Astrocyte of the spinal cord (primary cell): ENCODE measurements around the gene TMEM175.
A peak's percentile ranks its signal among the peaks of the same experiment; 100 is the strongest.

Experiments
- DNase-seq: peaks from one replicate; pipeline ENCODE4 v3.0.0; 2011; ENCODE audit warnings: low read depth, low spot score
- H3K4me3 ChIP-seq: 2 replicates; pipeline ENCODE4 v1.5.1; 2011; ENCODE audit warnings: low read depth, mild to moderate bottlenecking, low read length, moderate library complexity
- in situ Hi-C: cut with HindIII; loops from 2 replicates; pipeline ENCODE4 v1.10.0; 2017; ENCODE audit warnings: low sequenced_read_pairs
- TF ChIP-seq, protein P1 (sequence below): IDR thresholded peaks from 2 replicates; pipeline ENCODE4 v1.5.1; 2012; ENCODE audit warnings: low read depth, mild to moderate bottlenecking, low read length, inconsistent platforms

TMEM175 gene, protein sequence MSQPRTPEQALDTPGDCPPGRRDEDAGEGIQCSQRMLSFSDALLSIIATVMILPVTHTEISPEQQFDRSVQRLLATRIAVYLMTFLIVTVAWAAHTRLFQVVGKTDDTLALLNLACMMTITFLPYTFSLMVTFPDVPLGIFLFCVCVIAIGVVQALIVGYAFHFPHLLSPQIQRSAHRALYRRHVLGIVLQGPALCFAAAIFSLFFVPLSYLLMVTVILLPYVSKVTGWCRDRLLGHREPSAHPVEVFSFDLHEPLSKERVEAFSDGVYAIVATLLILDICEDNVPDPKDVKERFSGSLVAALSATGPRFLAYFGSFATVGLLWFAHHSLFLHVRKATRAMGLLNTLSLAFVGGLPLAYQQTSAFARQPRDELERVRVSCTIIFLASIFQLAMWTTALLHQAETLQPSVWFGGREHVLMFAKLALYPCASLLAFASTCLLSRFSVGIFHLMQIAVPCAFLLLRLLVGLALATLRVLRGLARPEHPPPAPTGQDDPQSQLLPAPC

DNA sequence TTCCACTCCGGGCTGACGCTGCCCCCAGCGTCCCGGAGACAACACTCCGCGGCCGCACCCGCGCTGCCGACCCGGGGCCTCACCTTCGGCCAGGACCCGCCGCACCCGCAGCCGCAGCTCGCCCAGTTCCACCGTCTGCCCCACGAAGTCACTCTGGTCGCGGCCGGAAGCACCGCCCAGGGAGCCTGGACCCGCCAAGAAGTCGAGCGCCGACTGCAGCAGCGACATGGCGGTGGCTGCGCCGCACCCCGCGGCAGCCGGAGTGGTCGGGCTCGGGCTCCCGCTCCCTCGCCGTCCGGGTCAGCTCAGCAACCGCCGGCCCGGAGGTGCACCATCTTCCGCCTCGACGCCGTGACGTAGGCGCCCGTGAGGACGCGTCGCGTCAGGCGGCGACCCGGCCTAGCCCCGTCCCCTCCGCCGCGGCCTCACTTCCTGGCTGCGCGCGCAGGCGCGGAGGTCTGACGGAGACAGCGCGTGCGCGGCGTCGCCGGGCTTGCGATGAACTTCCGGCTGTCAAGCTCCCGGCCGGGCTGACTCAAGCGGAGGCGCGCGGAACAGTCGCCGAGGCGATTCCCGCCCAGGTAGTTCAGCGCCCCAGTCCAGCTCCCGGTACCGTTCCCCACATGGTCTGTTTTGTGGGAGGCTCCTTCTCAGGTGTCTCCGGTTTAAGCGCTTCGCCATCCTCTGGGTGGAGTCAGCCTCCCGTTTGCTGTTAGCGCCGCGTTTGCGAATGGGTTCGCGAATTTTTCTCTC lies at the start of gene TMEM175, which contains the start of gene GAK:
Gene TMEM175, plus strand, starts transcription at position 501 of the 753 bp plus-strand sequence. CDS start 15,280 bp downstream, outside the sequence.
Gene GAK, minus strand, starts transcription at position 357 of the 753 bp plus-strand sequence. Its CDS starts 129 bp downstream, at position 228.
- TF ChIP-seq, protein P1, sequence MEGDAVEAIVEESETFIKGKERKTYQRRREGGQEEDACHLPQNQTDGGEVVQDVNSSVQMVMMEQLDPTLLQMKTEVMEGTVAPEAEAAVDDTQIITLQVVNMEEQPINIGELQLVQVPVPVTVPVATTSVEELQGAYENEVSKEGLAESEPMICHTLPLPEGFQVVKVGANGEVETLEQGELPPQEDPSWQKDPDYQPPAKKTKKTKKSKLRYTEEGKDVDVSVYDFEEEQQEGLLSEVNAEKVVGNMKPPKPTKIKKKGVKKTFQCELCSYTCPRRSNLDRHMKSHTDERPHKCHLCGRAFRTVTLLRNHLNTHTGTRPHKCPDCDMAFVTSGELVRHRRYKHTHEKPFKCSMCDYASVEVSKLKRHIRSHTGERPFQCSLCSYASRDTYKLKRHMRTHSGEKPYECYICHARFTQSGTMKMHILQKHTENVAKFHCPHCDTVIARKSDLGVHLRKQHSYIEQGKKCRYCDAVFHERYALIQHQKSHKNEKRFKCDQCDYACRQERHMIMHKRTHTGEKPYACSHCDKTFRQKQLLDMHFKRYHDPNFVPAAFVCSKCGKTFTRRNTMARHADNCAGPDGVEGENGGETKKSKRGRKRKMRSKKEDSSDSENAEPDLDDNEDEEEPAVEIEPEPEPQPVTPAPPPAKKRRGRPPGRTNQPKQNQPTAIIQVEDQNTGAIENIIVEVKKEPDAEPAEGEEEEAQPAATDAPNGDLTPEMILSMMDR, result no peak
- H3K4me3 ChIP-seq, result peak within 1 kb of the TSS; percentile 67
- in situ Hi-C loops, result no loop called here
- peak; percentile 96 for DNase-seq

DNA sequence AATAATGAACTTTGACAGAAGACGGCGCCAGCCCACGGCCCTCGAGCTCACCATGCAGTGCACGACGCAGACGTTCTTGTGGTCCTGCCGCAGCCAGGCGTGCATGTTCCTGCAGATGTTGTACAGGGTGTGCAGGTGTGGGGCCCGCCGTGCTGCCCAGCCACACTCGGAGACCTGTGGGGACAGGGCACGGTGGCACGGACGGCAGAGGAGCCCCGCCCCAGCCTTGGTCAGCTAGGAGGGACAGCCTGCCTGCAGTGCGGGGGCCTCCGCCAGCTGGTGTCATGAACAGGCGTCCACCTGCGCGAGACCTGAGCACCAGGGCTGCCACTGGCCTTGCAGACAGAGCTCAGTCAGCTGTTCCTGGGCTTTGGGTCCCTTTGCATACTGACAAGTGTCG lies 49.6 kb upstream of the TMEM175 start:
- in situ Hi-C loops, result no loop called here

DNA sequence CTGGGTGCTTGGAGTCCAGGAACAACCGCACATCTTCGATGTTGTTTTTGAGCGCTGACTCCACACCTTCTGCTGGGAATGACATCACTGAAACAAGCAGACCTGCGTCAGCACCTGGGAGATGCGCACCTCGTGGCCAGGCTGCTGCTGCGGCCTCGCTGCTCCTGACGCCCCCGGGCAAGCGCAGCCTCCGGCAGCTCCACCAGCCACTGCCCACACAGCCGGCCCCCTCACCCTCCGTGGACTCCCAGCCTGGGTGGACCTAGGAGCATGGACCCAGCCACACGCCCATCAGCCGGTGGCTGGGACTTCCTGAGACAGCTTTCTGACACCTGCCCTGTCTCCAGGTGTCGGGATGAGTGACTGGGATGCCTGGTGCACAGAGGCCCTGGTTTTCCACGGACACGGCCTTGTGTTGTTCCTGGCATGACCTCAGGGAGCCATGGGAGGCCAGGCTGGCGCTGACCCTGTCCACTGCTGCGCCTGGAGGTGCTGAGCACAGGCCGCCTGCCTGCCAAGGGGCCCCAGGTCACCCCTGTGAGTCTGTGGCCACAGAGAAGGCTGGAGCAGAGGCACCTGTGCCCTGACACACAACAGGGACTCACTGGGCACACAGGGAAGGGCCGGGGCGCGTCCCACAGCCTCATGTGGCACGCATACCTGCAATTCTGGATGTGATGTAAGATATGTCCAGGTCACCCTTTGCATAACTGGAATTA lies 48.7 kb upstream of the TMEM175 start:
- DNase-seq, result no peak
- TF ChIP-seq, protein P1, result no peak
- H3K4me3 ChIP-seq, result no peak overlapping the region
- in situ Hi-C loops, result no loop called here

More for the DNA sequence above, 49.6 kb upstream of the TMEM175 start:
- H3K4me3 ChIP-seq, result no peak overlapping the region
- TF ChIP-seq, protein P1, result no peak
- no peak for DNase-seq

DNA sequence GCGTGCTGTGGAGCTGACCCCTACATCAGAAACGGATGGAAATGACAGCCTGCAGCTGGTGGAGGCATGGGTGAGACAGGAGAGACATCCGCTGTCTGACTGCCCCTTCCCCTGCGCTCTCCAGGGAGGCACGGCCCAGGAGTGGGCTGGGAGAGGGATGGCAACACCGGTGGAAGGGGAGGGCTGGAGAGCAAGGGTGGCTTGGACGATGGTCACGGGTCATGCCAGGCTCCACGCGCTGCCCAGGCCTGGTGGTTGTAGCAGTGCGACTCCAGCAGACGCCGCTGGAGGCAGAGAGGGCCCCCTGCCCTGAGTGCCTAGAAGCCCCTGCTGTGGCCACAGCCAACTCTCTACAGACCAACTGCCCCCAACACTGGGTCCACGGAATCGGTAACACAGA lies 48.0 kb upstream of the TMEM175 start:
- in situ Hi-C loops, result no loop called here
- TF ChIP-seq, protein P1, result no peak
- DNase-seq, result no peak
- no peak overlapping the region for H3K4me3 ChIP-seq

DNA sequence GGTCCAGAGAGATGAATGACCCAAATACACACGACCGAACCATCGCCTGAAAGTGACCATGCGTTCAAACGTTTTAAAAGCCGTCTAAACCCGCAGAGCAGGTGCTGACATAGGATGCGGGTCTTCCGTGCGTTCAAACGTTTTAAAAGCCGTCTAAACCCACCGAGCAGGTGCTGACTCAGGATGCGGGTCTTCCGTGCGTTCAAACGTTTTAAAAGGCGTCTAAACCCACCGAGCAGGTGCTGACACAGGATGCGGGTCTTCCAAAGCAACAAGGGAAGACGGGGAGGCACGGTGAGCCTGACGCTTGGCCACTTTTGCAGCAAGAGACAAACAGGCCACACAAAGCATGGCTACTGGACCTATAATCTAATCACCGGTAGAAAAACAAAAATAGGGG lies 47.4 kb upstream of the TMEM175 start:
- in situ Hi-C loops, result no loop called here
- no peak overlapping the region for H3K4me3 ChIP-seq
- TF ChIP-seq, protein P1, result no peak
- no peak for DNase-seq

DNA sequence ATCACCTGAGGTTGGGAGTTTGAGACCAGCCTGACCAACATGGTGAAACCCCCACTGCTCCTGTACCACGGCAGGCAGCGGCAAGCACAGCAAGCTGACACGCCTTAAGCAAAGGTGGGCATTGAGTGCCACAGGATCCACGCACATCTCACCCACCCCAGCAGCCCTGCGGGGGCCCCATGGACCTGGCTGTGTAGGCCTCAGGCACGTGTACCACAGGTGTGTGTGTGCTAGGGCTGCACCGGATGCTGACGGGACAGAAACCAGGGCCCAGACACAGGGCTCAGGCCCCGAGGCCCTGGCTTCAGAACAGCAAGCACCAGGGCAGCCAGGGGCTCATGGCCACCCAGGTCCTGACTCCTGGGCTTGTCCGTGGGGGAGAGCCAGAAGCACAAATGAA lies 46.9 kb upstream of the TMEM175 start:
- TF ChIP-seq, protein P1, result no peak
- in situ Hi-C loops, result no loop called here
- no peak for DNase-seq
- H3K4me3 ChIP-seq, result no peak overlapping the region
